ENCODE measurements around the gene INSR. TPM values are rescaled to one million over a fixed set of nuclear protein-coding genes. Genes with fewer than 3 reads are reported as not detected.

The INSR gene
- total RNA-seq, 1 donor from 2014 or later, result 37.5 TPM

DNA sequence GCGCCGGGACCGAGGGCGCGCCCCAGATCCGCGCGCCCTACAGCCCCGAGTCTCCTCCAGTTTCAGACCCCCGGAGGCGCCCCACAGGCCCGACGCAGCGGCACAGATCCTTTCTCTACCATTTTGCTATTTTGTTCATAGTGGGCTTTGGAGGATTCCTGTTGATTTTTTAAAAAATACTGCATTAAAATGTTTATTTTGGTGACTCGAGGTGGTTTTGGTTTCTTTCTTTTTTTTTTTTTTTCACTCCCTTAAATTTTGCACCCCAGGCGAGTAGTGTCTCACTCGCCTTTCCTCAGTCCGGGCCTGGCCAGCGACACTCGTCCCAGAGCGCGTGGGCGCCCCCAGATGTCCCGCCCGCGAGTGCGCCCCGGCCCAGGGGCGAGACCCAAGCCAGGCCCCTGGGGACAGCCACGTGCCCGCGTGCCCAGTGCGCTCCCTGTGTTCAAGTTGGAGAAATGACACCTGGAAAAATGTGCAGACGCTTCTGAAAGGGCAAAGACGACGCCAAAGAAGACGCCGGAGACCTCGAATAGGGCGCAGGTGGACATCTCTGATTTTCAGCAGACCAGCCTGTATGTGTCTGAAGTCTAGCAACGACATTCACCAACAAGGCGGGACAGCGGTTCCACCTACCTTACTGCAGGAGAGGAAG lies 471 bp upstream of the INSR start:
- DNase-seq, result peak; percentile 92
- H3K27ac ChIP-seq, result peak overlapping the region; percentile 84
- H3K4me1 ChIP-seq, result peaks cover 14% of the 10 kb centered on the region
- TF ChIP-seq, protein P1, sequence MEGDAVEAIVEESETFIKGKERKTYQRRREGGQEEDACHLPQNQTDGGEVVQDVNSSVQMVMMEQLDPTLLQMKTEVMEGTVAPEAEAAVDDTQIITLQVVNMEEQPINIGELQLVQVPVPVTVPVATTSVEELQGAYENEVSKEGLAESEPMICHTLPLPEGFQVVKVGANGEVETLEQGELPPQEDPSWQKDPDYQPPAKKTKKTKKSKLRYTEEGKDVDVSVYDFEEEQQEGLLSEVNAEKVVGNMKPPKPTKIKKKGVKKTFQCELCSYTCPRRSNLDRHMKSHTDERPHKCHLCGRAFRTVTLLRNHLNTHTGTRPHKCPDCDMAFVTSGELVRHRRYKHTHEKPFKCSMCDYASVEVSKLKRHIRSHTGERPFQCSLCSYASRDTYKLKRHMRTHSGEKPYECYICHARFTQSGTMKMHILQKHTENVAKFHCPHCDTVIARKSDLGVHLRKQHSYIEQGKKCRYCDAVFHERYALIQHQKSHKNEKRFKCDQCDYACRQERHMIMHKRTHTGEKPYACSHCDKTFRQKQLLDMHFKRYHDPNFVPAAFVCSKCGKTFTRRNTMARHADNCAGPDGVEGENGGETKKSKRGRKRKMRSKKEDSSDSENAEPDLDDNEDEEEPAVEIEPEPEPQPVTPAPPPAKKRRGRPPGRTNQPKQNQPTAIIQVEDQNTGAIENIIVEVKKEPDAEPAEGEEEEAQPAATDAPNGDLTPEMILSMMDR (IDR thresholded peaks at IDR 0.05), result peak; percentile 42
- no peaks in the 10 kb centered on the region for H3K36me3 ChIP-seq
- H3K4me3 ChIP-seq, result peak overlapping the region; percentile 80
- H3K27me3 ChIP-seq, result no peaks in the 10 kb centered on the region
- intact Hi-C loops (cut with DNase I), result loop anchor here (10.0 kb wide), 1 partner anchor 100 kb away; no protein-coding TSS in a partner anchor
- H3K9me3 ChIP-seq, result no peaks in the 10 kb centered on the region
- peak; percentile 81 for ATAC-seq

DNA sequence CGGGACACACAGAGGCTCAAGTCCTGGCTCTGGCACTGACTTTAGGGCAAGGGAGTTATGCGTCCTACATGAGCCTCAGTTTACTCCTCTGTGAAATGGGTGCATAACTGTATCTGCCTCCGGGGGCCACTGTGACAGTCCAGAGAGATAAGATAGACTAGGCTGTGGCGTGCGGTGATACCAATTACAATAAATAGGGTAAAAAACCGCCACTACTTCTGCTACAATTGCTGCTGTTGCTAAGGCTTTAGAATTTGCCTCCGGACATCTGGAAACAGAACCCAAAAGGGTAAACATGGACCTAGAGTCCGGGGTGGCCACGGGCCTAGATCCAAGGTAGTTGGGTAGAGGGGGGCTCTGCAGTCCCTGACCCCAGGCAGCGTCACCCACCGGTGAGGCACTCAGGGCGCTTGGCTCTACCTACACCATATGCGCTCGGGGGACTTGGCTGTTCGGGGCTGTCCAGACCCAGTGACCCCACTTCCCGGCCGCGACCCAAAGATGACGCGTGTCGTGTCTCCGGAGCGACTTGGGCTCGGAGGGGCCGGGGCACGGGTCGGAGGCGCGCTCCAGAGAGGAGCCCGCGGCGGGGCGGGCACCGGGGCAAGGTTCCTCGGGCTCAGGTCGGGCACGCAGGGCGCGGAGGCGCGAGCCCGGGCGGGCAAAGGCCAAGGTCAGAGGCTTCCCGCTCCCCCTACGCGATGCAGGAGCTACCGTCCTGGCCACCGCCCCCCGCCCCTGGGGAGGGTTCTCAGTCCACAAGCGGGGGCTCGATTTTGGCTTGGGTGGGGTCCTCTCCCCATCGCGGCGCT lies 1.1 kb downstream of the INSR start:
- TF ChIP-seq, protein P1 (IDR thresholded peaks at IDR 0.05), result no peak
- H3K27me3 ChIP-seq, result no peaks in the 10 kb centered on the region
- DNase-seq, result peak; percentile 80

DNA sequence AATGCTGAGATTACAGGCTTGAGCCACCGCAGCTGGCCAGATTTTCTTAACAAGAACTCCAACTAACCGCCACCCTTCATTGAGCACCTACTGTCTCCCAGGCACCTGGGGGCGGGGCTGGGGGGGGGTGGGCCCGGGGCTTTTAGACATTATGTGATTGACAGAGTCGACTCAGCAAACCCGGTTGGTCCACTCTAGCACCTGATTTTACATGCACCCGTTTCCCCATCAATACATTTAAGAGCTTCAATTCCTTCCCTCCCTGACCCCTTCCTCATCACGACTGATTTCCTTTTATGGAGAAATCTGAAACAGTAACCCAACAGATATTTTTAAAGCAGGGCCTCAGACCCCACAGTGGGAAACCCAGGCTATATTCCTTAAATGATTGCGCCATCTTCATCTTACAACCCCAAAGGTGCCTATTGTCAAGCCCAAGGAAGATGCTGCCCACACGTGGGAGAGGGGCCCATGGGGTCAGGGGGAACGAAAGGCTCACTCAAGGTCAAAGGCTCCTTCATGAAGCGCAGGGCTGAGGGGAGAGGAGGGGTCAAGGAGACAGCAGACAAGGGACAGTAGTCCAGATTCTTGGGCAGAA lies 1.8 kb downstream of the INSR start:
- Histone ChIP-seq H3K27me3 (no peaks in the 10 kb centered on the region), H3K27ac (peak overlapping the region; percentile 84), H3K9me3 (no peaks in the 10 kb centered on the region), H3K4me1 (peaks cover 14% of the 10 kb centered on the region), H3K4me3 (peak overlapping the region; percentile 80), H3K36me3 (no peaks in the 10 kb centered on the region)
- DNase-seq (no peak), ATAC-seq (no peak)
- intact Hi-C loops (cut with DNase I), result loop anchor here (10.0 kb wide), 1 partner anchor 98 kb away; no protein-coding TSS in a partner anchor
- TF ChIP-seq, protein P1 (IDR thresholded peaks at IDR 0.05), result no peak

More for the DNA sequence above, 1.1 kb downstream of the INSR start:
- intact Hi-C loops (cut with DNase I), result loop anchor here (10.0 kb wide), 1 partner anchor 98 kb away; no protein-coding TSS in a partner anchor
- Histone ChIP-seq H3K36me3 (no peaks in the 10 kb centered on the region), H3K4me3 (peak overlapping the region; percentile 80), H3K9me3 (no peaks in the 10 kb centered on the region), H3K4me1 (peaks cover 14% of the 10 kb centered on the region), H3K27ac (peak overlapping the region; percentile 84)
- peak; percentile 32 for ATAC-seq

- intact Hi-C loops (cut with DNase I), result no loop called here
- Histone ChIP-seq H3K4me1 (peaks cover 8% of the 10 kb centered on the region), H3K9me3 (no peaks in the 10 kb centered on the region), H3K4me3 (no peak overlapping the region), H3K36me3 (no peaks in the 10 kb centered on the region), H3K27me3 (no peaks in the 10 kb centered on the region), H3K27ac (no peak overlapping the region)
- ATAC-seq (no peak), DNase-seq (no peak)
- TF ChIP-seq, protein P1 (IDR thresholded peaks at IDR 0.05), result no peak
Observed at GRCh38 chr19:7288977-7289376, 5.2 kb downstream of the INSR start.

- H3K27ac ChIP-seq, result no peak overlapping the region
- intact Hi-C loops (cut with DNase I), result no loop called here
Observed at GRCh38 chr19:7288131-7288530, 6.1 kb downstream of the INSR start.

More at GRCh38 chr19:7288131-7288530, 6.1 kb downstream of the INSR start:
- TF ChIP-seq, protein P1 (IDR thresholded peaks at IDR 0.05), result no peak
- no peak overlapping the region for H3K4me3 ChIP-seq
- H3K9me3 ChIP-seq, result no peaks in the 10 kb centered on the region
- DNase-seq (no peak), ATAC-seq (no peak)
- no peaks in the 10 kb centered on the region for H3K27me3 ChIP-seq
- no peaks in the 10 kb centered on the region for H3K36me3 ChIP-seq
- H3K4me1 ChIP-seq, result peaks cover 6% of the 10 kb centered on the region
